Measurements from ENCODE around the gene KCNQ1OT1. TPM values are rescaled to one million over a fixed set of nuclear protein-coding genes. Genes with fewer than 3 reads are reported as not detected.
A peak's percentile ranks its signal among the peaks of the same experiment; 100 is the strongest.

KCNQ1OT1 gene
- total and polyA plus RNA-seq, 9 of the 15 experiments (the other 6 are each of a cell fraction or from before 2014, with no cell fraction given) = 0.04 to 2.3 (median 0.74) TPM

DNA sequence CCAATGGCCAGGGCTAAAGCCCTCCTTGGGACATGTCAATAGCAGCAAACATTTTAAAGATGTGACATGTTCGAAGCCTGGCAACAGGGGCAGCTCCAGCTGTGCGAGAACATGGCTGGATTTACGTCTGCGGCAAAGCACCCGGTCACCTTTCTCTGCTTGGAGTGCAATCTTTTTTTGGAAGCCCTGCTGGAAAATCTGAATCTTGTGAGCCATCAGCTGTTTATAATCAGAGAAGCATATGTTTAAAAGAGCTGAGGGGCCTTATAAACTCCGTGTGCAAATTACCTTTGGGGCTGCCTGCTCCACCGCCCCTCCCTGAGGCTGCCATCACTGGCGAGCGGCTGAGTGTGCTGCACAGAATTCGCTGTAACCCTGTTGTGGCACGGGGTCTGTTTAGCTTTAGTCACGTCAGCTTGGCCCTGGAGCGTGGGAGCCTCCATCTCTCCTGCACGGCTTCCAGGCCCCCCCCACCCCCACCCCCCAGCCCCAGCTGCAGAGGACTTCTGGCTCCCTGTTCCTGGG, 9.0 kb upstream of the KCNQ1OT1 start (continued):
- TF ChIP-seq POU5F1 (IDR thresholded peaks at IDR 0.05; ENCODE audit: borderline replicate concordance, low read depth, low read length, partially characterized antibody) = no peak
- TF ChIP-seq CBX2 (IDR thresholded peaks at IDR 0.05; ENCODE audit: insufficient read depth, low read length, poor library complexity, severe bottlenecking) = no peak
- no peak for TF ChIP-seq ETV1 (tag; conservative IDR thresholded peaks at IDR 0.05; ENCODE audit: low read depth)
- TF ChIP-seq, protein P1, sequence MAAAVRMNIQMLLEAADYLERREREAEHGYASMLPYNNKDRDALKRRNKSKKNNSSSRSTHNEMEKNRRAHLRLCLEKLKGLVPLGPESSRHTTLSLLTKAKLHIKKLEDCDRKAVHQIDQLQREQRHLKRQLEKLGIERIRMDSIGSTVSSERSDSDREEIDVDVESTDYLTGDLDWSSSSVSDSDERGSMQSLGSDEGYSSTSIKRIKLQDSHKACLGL (CRISPR knock-in tag; IDR thresholded peaks at IDR 0.05; ENCODE audit: borderline replicate concordance, poor library complexity, severe bottlenecking) = no peak
- no peak for TF ChIP-seq GTF2A2 (tag; IDR thresholded peaks at IDR 0.05)
- TF ChIP-seq, protein P2, sequence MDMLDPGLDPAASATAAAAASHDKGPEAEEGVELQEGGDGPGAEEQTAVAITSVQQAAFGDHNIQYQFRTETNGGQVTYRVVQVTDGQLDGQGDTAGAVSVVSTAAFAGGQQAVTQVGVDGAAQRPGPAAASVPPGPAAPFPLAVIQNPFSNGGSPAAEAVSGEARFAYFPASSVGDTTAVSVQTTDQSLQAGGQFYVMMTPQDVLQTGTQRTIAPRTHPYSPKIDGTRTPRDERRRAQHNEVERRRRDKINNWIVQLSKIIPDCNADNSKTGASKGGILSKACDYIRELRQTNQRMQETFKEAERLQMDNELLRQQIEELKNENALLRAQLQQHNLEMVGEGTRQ (CRISPR knock-in tag; IDR thresholded peaks at IDR 0.05) = no peak
- no peak for TF ChIP-seq ZNF589 (CRISPR knock-in tag; IDR thresholded peaks at IDR 0.05; ENCODE audit: low read depth)

DNA sequence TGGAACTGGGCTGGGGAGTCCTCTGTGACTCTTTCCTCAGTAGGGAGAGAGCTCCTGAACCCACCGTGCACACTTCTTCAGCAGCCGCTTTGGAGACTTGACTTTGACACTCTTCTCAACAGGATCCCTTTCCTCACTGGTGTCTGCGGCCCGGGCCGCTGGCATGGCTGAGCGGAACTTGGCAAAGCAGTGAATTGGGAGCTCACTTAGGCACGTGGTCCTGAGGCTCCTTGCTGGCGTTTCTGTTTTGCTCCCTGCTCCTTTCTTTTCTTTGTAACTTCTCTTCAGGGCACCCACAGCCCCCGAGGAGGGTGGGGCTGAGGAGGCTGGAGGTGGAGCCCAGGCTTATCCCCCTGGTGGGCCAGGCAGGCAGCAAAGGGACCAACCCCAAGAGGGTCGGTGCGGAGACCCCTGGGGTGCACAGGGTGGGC, 8.4 kb upstream of the KCNQ1OT1 start:
- Histone ChIP-seq H3K27ac (ENCODE audit: extremely low read depth, low read depth, low read length) (no peak overlapping the region), H3K4me2 (ENCODE audit: insufficient read depth, low read length) (no peak overlapping the region), H3K4me1 (replicated peaks in 1 of 2; ENCODE audit: control insufficient read depth in 2 of 2, insufficient read depth in 2 of 2, low read length in 2 of 2) (peaks cover 4 to 16% of the 10 kb centered on the region in 2 experiments; a peak in 4 of 5 replicates), H3K79me2 (ENCODE audit: control insufficient read depth, insufficient read depth, low read length) (no peaks in the 10 kb centered on the region), H2AFZ (ENCODE audit: low read depth, low read length) (no peak overlapping the region), H3K36me3 (ENCODE audit: control insufficient read depth, insufficient read depth, low read length) (no peaks in the 10 kb centered on the region), H3K9me1 (ENCODE audit: control insufficient read depth, insufficient read depth, low read length) (no peaks in the 10 kb centered on the region), H3K4me3 (no peak overlapping the region), H3K9me3 (replicated peaks; ENCODE audit: control insufficient read depth, insufficient read depth, low read depth, low read length) (no peaks in the 10 kb centered on the region; the same call in 1 of the 2 replicates), H3K9ac (ENCODE audit: insufficient read depth in 1 of 2, low read depth in 2 of 2, low read length in 2 of 2) (peak overlapping the region in 1 of 2 experiments; percentile 75; a peak in 1 of 4 replicates), H4K20me1 (replicated peaks; ENCODE audit: control insufficient read depth, insufficient read depth, low read length) (no peaks in the 10 kb centered on the region), H3K27me3 (ENCODE audit: control insufficient read depth in 2 of 2, insufficient read depth in 2 of 2, low read length in 2 of 2) (0 out of 5 replicates have a peak, but pooled peaks cover 0 to 15% of the 10 kb centered on the region in 2 experiments)
- FAIRE-seq (no peak), DNase-seq (ENCODE audit: extremely low read depth in 1 of 4, low spot score in 3 of 4) (no peak), ATAC-seq (no peak)
- TF ChIP-seq, protein P3, sequence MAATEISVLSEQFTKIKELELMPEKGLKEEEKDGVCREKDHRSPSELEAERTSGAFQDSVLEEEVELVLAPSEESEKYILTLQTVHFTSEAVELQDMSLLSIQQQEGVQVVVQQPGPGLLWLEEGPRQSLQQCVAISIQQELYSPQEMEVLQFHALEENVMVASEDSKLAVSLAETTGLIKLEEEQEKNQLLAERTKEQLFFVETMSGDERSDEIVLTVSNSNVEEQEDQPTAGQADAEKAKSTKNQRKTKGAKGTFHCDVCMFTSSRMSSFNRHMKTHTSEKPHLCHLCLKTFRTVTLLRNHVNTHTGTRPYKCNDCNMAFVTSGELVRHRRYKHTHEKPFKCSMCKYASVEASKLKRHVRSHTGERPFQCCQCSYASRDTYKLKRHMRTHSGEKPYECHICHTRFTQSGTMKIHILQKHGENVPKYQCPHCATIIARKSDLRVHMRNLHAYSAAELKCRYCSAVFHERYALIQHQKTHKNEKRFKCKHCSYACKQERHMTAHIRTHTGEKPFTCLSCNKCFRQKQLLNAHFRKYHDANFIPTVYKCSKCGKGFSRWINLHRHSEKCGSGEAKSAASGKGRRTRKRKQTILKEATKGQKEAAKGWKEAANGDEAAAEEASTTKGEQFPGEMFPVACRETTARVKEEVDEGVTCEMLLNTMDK (IDR thresholded peaks at IDR 0.05; ENCODE audit: borderline replicate concordance, insufficient read depth, low read depth, low read length, poor library complexity, severe bottlenecking) = peak; percentile 3
- TF ChIP-seq PCBP1 (IDR thresholded peaks at IDR 0.05; ENCODE audit: low read depth, low read length, poor library complexity, severe bottlenecking) = no peak
- TF ChIP-seq, protein P4, sequence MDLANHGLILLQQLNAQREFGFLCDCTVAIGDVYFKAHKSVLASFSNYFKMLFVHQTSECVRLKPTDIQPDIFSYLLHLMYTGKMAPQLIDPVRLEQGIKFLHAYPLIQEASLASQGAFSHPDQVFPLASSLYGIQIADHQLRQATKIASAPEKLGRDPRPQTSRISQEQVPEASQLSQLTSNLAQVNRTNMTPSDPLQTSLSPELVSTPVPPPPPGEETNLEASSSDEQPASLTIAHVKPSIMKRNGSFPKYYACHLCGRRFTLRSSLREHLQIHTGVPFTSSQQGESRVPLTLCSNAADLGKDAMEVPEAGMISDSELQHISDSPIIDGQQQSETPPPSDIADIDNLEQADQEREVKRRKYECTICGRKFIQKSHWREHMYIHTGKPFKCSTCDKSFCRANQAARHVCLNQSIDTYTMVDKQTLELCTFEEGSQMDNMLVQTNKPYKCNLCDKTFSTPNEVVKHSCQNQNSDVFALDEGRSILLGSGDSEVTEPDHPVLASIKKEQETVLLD (IDR thresholded peaks at IDR 0.05) = no peak
- intact Hi-C loops (cut with micrococcal nuclease) (no loop called here), in situ Hi-C loops (cut with MboI) (no loop called here)
- 42% methylated on average over 9 of the region's 11 CpGs for WGBS (ENCODE audit: insufficient coverage, low coverage, missing lambda C conversion rate)
- CTCF ChIA-PET (ENCODE audit: low intra/inter-chr PET ratio) = no interaction called here
- POLR2A ChIA-PET = interaction anchor here (1.6 kb wide), 2 partner anchors 8 to 9 kb away, joined by 4 to 8 read pairs; partner anchors contain the start of gene KCNQ1OT1
- no TSS peak for BruUV-seq (replicated peaks)
